H9 (cell line): Measurements from ENCODE around the gene NT5C1B. TPM values are rescaled to one million over a fixed set of nuclear protein-coding genes. Genes with fewer than 3 reads are reported as not detected.

Experiments used
- DNase-seq: peaks from one replicate; pipeline ENCODE4 v3.0.0-alpha.2; 2017
- H2AFZ ChIP-seq: one replicate; pipeline ENCODE4 v1.6.1; 2013; ENCODE audit warnings: mild to moderate bottlenecking, low read length, control low read depth, moderate library complexity
- H2AK5ac ChIP-seq: 2 replicates; pipeline ENCODE4 v1.6.1; 2013; ENCODE audit warnings: low read length, control low read depth, mixed read lengths; ENCODE audit not compliant: insufficient read length
- H2BK120ac ChIP-seq: one replicate; pipeline ENCODE4 v1.6.1; 2013; ENCODE audit warnings: low read depth, mild to moderate bottlenecking, low read length, control low read depth, inconsistent platforms; ENCODE audit not compliant: poor library complexity, severe bottlenecking
- H2BK12ac ChIP-seq: 2 replicates; pipeline ENCODE4 v1.6.1; 2013; ENCODE audit warnings: low read length, control low read depth, mixed read lengths, low read depth; ENCODE audit not compliant: insufficient read length
- H2BK15ac ChIP-seq: 2 replicates; pipeline ENCODE4 v1.6.1; 2013; ENCODE audit warnings: low read depth, low read length, control low read depth
- H2BK20ac ChIP-seq: one replicate; pipeline ENCODE4 v1.6.1; 2013; ENCODE audit warnings: low read depth, mild to moderate bottlenecking, low read length, control low read depth, inconsistent platforms; ENCODE audit not compliant: poor library complexity, severe bottlenecking
- H2BK5ac ChIP-seq: 2 replicates; pipeline ENCODE4 v1.6.1; 2013; ENCODE audit warnings: low read length, control low read depth, mixed read lengths; ENCODE audit not compliant: insufficient read length
- H3K14ac ChIP-seq: 2 replicates; pipeline ENCODE4 v1.6.1; 2013; ENCODE audit warnings: low read length, control low read depth; ENCODE audit not compliant: insufficient read depth
- H3K18ac ChIP-seq: 2 replicates; pipeline ENCODE4 v1.6.1; 2013; ENCODE audit warnings: low read depth, mild to moderate bottlenecking, mixed read lengths, low read length, control low read depth; ENCODE audit not compliant: insufficient read length
- H3K23ac ChIP-seq: 2 replicates; pipeline ENCODE4 v1.6.1; 2013; ENCODE audit warnings: low read length, control low read depth, mixed read lengths, low read depth; ENCODE audit not compliant: insufficient read length
- H3K23me2 ChIP-seq: 2 replicates; pipeline ENCODE4 v1.6.1; 2013; ENCODE audit warnings: low read depth, mild to moderate bottlenecking, mixed read lengths, low read length, control low read depth; ENCODE audit not compliant: insufficient read length, poor library complexity, severe bottlenecking
- H3K27ac ChIP-seq: 2 replicates; pipeline ENCODE4 v1.5.1; 2013; ENCODE audit warnings: low read length, control low read depth, mixed read lengths, low read depth; ENCODE audit not compliant: insufficient read length
- H3K27me3 ChIP-seq: 2 replicates; pipeline ENCODE4 v1.6.1; 2013; ENCODE audit warnings: low read length, control low read depth, inconsistent platforms; ENCODE audit not compliant: insufficient read depth
- H3K4ac ChIP-seq: 2 replicates; pipeline ENCODE4 v1.6.1; 2013; ENCODE audit warnings: low read depth, mild to moderate bottlenecking, control low read depth, inconsistent platforms, low read length, moderate library complexity
- H3K4me1 ChIP-seq: 2 replicates; pipeline ENCODE4 v1.6.1; 2013; ENCODE audit warnings: low read length, control low read depth, inconsistent platforms; ENCODE audit not compliant: insufficient read depth
- H3K4me2 ChIP-seq: 2 replicates; pipeline ENCODE4 v1.6.1; 2013; ENCODE audit warnings: low read length, control low read depth, mixed read lengths; ENCODE audit not compliant: insufficient read length, insufficient read depth
- H3K56ac ChIP-seq: 2 replicates; pipeline ENCODE4 v1.6.1; 2013; ENCODE audit warnings: low read depth, mild to moderate bottlenecking, mixed read lengths, low read length, control low read depth; ENCODE audit not compliant: insufficient read length
- H3K79me1 ChIP-seq: 2 replicates; pipeline ENCODE4 v1.6.1; 2013; ENCODE audit warnings: low read depth, mild to moderate bottlenecking, moderate library complexity, low read length, control low read depth, inconsistent platforms; ENCODE audit not compliant: insufficient read depth, poor library complexity, severe bottlenecking
- H3K79me2 ChIP-seq: 2 replicates; pipeline ENCODE4 v1.6.1; 2013; ENCODE audit warnings: low read length, control low read depth, inconsistent platforms; ENCODE audit not compliant: insufficient read depth
- H3K9ac ChIP-seq: 2 replicates; pipeline ENCODE4 v1.6.1; 2013; ENCODE audit warnings: low read length, control low read depth, mixed read lengths; ENCODE audit not compliant: insufficient read length; ENCODE audit errors: extremely low read depth
- H3K9me3 ChIP-seq: one replicate; pipeline ENCODE4 v1.6.1; 2013; ENCODE audit warnings: low read depth, low read length, inconsistent platforms; ENCODE audit not compliant: control insufficient read depth
- H3T11ph ChIP-seq: one replicate; pipeline ENCODE4 v1.6.1; 2013; ENCODE audit warnings: mild to moderate bottlenecking, low read length, control low read depth, inconsistent platforms
- H4K20me1 ChIP-seq: one replicate; pipeline ENCODE4 v1.6.1; 2013; ENCODE audit not compliant: control insufficient read depth, insufficient read length, insufficient read depth
- H4K5ac ChIP-seq: 2 replicates; pipeline ENCODE4 v1.6.1; 2013; ENCODE audit warnings: low read depth, mild to moderate bottlenecking, mixed read lengths, low read length, control low read depth; ENCODE audit not compliant: insufficient read length
- H4K8ac ChIP-seq: replicated peaks from 2 replicates; pipeline ENCODE4 v1.6.1; 2013; ENCODE audit warnings: low read length, control low read depth, mixed read lengths, low read depth; ENCODE audit not compliant: insufficient read length
- H4K91ac ChIP-seq: 2 replicates; pipeline ENCODE4 v1.6.1; 2013; ENCODE audit warnings: low read depth, mild to moderate bottlenecking, moderate library complexity, mixed read lengths, low read length, control low read depth; ENCODE audit not compliant: insufficient read length
- H3K27ac Mint-ChIP-seq, 3 experiments: 2 replicates in 2 of 3; 3 replicates in 1 of 3; pipeline ENCODE4 v1.8.0; 2020 to 2021; ENCODE audit warnings: mixed read lengths in 3 of 3, mild to moderate bottlenecking in 1 of 3, moderate library complexity in 1 of 3
- H3K27me3 Mint-ChIP-seq: 2 replicates; pipeline ENCODE4 v1.8.0; 2021; ENCODE audit warnings: low read depth, mild to moderate bottlenecking, moderate library complexity, mixed read lengths
- H3K36me3 Mint-ChIP-seq, 3 experiments: 2 replicates in 2 of 3; 3 replicates in 1 of 3; pipeline ENCODE4 v1.8.0; 2020 to 2021; ENCODE audit warnings: low read depth in 3 of 3, mixed read lengths in 3 of 3; ENCODE audit not compliant: insufficient read depth in 1 of 3
- H3K4me1 Mint-ChIP-seq, 2 experiments: 2 replicates each; pipeline ENCODE4 v1.8.0; 2020; ENCODE audit warnings: mixed read lengths in 2 of 2
- H3K4me3 Mint-ChIP-seq, 2 experiments: 2 replicates in 1 of 2; 3 replicates in 1 of 2; pipeline ENCODE4 v1.8.0; 2020 to 2021; ENCODE audit warnings: mild to moderate bottlenecking in 2 of 2, mixed read lengths in 2 of 2, moderate library complexity in 1 of 2
- H3K9me3 Mint-ChIP-seq, 2 experiments: 2 replicates in 1 of 2; 3 replicates in 1 of 2; pipeline ENCODE4 v1.8.0; 2020; ENCODE audit warnings: mild to moderate bottlenecking in 2 of 2, mixed read lengths in 2 of 2, moderate library complexity in 1 of 2
- CTCF ChIP-seq: fragments of 200-600 bp; sonication (generic); conservative IDR thresholded peaks from 3 replicates; pipeline ENCODE4 v1.8.0; 2021; ENCODE audit warnings: antibody characterized with exemption, mild to moderate bottlenecking
- total RNA-seq: library from RNA; stranded (reverse); gene quantifications from 2 replicates; pipeline ENCODE4 v1.2.1, GENCODE V29; 2021

Gene NT5C1B
- total RNA-seq, 1 experiment from 2014 or later = not detected

GRCh38 chr2:18614041-18614440, 24.7 kb upstream of the NT5C1B start:
- H3T11ph ChIP-seq = no peak overlapping the region

More at GRCh38 chr2:18614041-18614440, 24.7 kb upstream of the NT5C1B start:
- H3K79me1 ChIP-seq = no peaks in the 10 kb centered on the region
- Mint-ChIP-seq H3K4me1 (no peaks in the 10 kb centered on the region), H3K27me3 (no peaks in the 10 kb centered on the region), H3K36me3 (no peaks in the 10 kb centered on the region; a peak in 1 of 7 replicates), H3K27ac (no peak overlapping the region), H3K4me3 (no peak overlapping the region), H3K9me3 (no peaks in the 10 kb centered on the region)
- H3K23ac ChIP-seq = no peak overlapping the region
- no peak overlapping the region for H4K91ac ChIP-seq
- no peak overlapping the region for H3K18ac ChIP-seq
- H2BK5ac ChIP-seq = no peak overlapping the region
- H3K4ac ChIP-seq = no peak overlapping the region
- H3K23me2 ChIP-seq = no peaks in the 10 kb centered on the region
- no peak overlapping the region for H2BK20ac ChIP-seq
- H4K8ac ChIP-seq = no peak overlapping the region
- DNase-seq = no peak
- H3K9me3 ChIP-seq = no peaks in the 10 kb centered on the region
- no peak overlapping the region for H2BK120ac ChIP-seq
- no peak overlapping the region for H2AK5ac ChIP-seq
- H2BK15ac ChIP-seq = no peak overlapping the region
- no peak overlapping the region for H3K9ac ChIP-seq
- no peak overlapping the region for H4K5ac ChIP-seq
- no peaks in the 10 kb centered on the region for H4K20me1 ChIP-seq
- no peak for TF ChIP-seq CTCF
- no peak overlapping the region for H3K4me2 ChIP-seq
- no peaks in the 10 kb centered on the region for H3K4me1 ChIP-seq
- H3K14ac ChIP-seq = no peak overlapping the region
- H3K27ac ChIP-seq = no peak overlapping the region
- no peak overlapping the region for H2AFZ ChIP-seq
- no peak overlapping the region for H3K56ac ChIP-seq
- no peak overlapping the region for H2BK12ac ChIP-seq
- H3K79me2 ChIP-seq = no peaks in the 10 kb centered on the region
- no peaks in the 10 kb centered on the region for H3K27me3 ChIP-seq
